Stimulated activated naive CD8-positive, alpha-beta T cell treated with anti-CD3 and anti-CD28 coated beads, Interleukin-15, Interleukin-2, amounts not matched to agents 100 U/mL and 50 U/mL, for 24 hours (primary cell): Measurements from ENCODE around the gene SLC2A5.
"Not testable (repeated sequence)": the region's sequence is repeated elsewhere in the genome, so short reads cannot be mapped to it uniquely, and the experiment has no call there.

ENCODE experiments used
- ATAC-seq: fragments of 150-1000 bp; cut with Tn5 transposase; one replicate; pipeline ENCODE4 v1.10.0; 2021
- DNase-seq: peaks from one replicate; pipeline ENCODE4 v3.0.0; 2021

SLC2A5 gene, protein sequence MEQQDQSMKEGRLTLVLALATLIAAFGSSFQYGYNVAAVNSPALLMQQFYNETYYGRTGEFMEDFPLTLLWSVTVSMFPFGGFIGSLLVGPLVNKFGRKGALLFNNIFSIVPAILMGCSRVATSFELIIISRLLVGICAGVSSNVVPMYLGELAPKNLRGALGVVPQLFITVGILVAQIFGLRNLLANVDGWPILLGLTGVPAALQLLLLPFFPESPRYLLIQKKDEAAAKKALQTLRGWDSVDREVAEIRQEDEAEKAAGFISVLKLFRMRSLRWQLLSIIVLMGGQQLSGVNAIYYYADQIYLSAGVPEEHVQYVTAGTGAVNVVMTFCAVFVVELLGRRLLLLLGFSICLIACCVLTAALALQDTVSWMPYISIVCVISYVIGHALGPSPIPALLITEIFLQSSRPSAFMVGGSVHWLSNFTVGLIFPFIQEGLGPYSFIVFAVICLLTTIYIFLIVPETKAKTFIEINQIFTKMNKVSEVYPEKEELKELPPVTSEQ

DNA sequence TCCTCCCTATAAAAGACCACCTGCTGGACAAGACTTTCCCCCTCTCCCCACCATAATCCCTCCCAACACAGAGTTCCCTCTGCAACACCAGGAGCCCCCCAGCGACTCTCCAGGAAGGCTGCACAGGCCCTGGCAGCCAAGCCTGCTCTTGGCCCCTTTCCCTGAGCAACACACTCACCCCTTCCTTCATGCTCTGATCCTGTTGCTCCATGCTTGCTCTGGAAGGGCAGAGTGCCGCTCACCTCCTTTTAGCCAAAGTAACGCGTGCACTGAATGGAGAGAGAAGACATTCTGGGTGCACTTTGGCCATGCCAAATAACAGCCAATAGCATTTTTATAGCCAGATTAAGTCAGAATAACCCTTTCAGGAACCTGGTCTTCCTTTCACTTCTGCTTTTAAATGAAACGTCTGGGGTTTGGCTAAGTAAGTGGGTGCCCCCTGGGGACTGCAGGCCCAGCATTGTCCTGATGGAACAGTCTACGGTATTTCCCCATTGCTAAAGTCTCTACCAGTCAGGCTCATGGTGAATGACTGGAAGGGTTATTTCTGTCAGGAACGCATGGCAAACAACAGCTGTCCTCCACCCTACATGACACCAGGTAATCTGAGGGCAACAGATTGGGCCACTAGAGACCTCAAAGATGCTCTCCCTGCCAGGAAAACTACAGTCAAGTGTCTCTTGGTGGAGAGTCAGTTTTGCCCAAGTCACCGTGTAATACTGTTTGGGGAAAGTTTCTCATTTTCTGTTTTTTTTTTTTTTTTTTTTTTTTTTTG is at the start of gene SLC2A5:
TSS of gene SLC2A5 (minus strand) at position 310 of the 775 bp plus-strand sequence. CDS start at position 211, 99 bp downstream.
- ATAC-seq (peak; percentile 58), DNase-seq (no peak)

DNA sequence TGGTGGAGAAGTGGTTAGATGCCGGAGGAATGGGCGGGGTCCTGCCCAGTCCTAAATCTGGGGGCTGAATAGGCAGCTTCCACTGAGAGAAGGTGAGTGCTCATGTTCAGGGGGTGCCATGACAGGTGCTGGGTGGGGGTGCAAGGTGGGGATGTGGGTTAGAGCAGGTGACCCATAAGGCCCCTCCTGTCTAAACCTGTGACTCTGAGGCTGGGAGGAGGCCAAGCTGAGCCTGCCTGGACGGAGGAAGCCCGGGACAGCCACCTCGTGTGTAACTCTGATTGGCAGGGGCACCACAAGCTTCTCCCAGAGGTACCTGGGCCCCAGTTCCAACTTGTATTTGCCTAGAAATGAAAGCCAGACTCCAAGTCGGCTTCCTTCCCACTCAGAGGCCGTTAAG is 48.8 kb upstream of the SLC2A5 start:
- DNase-seq = no peak

DNA sequence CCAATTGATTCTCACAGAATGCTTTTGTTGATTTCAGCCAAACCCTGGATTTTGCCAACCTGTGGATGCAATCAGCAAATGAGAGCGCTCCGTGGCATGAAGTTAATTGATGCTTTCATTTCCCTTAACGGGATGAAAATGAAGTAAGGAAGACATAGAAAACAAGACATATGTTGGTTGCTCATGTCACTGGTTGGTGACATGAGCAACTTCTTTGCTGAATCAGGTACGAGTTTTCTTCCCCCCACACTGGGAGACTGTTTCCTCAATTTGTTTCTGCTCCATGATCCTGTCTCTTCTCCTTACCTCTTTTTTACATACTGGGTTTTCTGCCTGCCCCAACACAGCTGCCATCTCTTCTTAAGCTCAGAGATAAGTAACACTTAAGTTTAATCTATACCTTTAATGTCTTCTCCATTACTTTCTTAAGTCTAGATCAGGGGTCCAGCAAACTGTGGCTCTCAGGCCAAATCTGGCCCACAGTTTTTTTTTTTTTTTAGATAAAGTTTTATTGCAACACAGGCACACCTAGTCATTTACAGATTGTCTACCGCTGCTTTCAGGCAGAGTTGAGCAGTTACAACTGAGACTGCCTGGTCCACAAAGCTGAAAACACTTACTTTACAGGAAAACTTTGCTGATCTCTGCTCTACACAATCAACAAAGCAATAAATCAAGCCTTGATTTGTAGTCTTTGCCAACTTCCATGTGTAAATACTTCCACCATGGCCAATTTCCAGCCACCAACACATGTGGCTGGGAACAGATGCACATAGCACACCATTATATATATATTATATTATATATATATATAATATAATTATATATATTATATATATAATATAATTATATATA is 46.1 kb upstream of the SLC2A5 start:
- ATAC-seq (no peak), DNase-seq (no peak)

More for the DNA sequence above, 48.8 kb upstream of the SLC2A5 start:
- ATAC-seq = no peak

DNA sequence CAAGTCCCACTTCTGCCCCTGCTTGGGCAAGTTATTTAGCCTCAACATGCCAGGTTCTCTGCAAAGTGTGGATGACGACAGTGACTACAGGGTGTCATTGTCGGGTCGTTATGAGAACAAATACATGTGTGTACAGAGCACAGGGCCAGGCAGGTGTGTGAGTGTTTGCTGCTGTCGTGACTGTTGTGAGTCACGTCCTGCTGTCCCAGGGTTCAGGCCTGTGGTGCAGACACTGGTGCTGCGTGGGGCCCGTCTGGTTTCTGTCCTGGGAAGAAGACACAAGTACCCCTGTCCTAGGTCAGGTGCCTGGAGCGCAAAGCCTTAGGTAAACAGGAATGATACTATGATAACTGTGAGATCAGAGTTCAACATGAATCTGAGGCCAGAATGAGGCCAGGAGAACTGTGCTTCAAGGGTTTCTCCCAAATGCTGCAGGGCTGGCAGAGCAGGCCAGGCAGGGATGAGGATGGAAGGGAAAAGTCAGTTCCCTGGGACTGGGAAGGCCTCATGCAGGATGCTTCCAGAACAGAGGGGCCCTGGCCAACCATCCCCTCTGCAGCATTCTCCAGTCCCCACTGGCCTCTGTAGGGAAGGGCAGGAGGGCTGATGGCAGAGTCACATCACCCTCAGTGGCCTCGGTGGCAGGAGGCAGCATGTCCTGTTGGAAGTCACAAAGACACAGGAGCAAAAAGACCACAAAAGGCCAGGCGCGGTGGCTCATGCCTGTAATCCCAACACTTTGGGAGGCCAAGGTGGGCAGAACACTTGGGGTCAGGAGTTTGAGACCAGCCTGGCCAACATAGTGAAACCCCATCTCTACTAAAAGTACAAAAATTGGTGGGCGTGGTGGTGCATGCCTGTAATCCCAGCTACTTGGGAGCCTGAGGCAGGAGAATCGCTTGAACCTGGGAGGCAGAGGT is 43.8 kb upstream of the SLC2A5 start:
- DNase-seq (no peak), ATAC-seq (no peak)

DNA sequence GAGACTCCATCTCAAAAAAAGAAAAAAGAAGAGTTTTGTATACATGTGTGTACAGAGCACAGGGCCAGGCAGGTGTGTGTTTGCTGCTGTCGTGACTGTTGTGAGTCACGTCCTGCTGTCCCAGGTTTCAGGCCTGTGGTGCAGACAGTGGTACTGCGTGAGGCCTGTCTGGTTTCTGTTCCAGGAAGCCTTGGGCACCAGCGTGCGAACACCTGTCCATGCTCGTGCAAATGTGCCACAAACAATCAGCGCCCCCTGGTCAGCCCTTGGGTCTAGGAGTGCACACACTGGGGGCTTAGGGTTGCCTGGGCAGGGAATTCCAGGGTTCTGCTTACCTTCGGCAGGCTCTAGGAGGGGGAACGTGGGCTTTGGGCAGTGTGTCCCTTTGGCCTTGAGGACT is 42.5 kb upstream of the SLC2A5 start:
- no peak for DNase-seq
- no peak for ATAC-seq

DNA sequence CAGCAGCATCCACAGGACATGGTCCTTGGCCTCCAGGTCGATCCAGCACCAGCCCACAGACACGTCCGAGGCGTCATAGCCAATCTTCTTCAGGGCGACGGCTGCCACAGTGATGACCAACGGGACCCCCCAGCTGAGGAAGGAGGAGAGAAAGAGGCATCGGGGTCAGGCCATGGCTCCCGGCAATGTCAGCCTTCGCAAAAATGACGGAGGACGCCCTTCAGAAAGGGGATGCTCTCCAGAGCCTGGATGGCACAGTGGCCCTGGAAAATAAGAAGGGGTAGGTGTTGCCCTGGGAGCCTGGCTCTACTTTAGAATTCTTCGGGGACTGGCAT is 41.9 kb upstream of the SLC2A5 start:
- ATAC-seq (no peak), DNase-seq (no peak)

DNA sequence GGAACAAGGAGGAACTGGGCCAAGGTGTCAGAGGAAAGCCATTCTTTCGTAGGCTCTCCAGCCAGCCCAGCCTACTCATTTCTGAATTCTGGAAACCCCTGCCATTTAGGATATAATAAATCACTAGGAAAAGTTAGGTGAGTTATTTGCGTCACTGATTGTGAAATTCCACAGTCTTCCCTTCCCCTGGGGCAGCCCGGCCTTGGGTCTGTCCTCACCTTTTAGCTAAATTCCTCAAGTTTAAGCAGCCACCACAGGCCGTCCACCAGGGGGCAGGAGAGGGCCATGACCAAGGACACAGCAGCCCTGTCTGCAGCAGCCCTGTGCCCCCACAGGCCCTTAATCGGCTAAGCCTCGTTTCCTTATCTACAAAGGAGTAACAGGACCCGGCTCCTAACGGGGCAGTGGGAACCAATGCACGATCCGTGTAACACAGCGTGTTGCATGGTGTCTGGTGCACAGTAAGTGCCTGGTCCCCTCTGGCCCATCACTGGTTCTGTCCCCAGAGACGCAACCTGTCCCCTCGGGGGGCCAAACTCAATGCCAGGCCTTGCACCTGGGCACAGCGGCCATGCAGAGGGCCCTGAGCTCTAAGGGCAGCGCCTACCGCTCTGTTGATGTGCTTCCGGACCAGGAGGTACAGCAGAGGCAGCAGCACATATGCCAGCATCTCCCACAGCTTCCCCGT is 41.4 kb upstream of the SLC2A5 start:
- DNase-seq (peak; percentile 93), ATAC-seq (peak; percentile 68)

DNA sequence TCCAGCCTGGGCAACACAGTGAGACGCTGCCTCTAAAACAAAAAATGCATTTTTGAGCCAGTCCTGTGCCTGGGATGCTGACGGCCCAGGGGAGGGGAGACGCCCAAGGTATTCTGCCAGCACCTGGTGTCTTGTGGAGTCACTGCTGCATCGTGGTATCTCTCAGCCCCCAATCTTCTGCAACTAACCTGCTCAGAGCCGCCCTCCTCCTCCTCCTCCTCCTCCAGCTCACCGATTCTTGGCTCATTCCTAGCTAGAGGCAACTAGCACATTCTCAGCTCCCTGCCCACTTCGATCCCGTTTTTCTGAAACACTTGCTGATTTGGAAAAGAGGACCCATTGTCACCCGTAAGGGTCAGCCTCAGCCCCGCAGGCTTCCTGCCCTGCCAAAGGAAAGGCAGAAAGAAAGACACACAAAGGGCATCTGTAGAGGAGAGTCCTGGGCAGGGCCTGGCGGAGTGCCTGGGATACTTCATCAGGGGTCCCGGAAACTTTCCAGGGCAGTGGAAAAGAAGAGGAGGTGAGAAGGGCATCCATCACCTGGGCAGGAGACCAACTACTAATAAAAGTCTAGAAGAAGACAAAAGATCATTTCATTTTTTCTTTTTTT is 38.7 kb upstream of the SLC2A5 start:
- DNase-seq = no peak
- no peak for ATAC-seq

DNA sequence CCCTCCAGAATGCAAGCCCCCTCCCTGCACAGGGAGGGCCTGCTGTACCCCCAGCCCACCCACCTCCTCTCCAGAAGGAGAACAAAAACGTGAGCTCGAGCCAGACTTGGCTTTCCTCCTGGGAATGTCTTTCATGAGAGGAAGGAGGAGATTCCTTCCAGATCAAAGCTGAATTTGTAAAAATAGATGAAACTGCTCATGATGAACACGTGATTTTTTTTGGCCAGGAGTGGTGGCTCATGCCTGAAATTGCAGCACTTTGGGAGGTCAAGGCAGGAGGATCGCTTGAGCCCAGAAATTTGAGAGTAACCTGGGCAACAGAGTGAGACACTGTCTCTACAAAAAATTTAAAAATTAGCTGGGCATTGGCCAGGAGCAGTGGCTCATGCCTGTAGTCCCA is 37.7 kb upstream of the SLC2A5 start:
- ATAC-seq = no peak
- no peak for DNase-seq

DNA sequence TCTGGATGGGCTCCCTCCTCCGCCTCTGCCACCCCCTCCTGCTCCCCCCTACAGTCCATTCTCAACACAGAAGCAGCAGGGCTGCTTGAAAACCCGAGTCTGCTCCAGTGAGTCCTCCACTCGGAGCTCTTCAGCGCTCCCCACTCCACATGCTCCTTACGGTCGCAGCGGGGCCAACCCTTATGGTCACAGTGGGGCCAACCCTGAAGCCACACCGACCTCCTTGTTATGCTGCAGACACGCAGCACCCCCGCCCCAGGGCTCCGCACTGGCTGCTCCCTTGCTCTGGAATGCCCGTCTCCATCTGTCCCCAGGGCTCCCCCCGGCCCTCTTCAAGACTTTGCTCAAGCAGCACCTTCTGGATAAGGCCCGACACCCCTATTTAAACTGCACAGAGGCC is 36.9 kb upstream of the SLC2A5 start:
- ATAC-seq (no peak), DNase-seq (no peak)

DNA sequence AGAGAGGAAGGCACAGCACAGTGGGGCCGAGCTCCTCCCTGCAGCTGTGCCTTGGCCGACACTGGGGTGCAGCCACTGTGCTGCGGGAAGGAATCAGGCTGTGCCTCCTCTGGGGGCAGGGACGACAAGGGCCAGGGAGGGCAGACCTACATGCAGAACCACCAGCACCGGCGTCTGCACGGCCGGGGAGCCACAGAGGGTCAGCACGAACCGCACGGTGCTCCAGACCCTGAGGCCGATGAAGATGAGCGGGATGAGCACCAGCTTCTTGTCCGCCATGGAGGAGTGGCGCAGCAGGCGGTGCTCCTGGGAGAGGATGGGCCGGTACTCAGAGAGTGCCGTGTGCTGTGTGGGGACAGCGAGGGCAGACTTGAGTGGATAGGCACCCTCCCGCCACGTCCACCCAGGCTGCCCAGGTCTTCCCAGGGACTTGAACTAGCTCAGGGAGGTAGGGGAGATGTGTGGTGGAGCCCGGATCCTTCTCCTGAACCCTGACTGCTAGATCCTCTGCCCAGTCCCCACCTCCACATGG is 36.0 kb upstream of the SLC2A5 start:
- DNase-seq (no peak), ATAC-seq (no peak)

DNA sequence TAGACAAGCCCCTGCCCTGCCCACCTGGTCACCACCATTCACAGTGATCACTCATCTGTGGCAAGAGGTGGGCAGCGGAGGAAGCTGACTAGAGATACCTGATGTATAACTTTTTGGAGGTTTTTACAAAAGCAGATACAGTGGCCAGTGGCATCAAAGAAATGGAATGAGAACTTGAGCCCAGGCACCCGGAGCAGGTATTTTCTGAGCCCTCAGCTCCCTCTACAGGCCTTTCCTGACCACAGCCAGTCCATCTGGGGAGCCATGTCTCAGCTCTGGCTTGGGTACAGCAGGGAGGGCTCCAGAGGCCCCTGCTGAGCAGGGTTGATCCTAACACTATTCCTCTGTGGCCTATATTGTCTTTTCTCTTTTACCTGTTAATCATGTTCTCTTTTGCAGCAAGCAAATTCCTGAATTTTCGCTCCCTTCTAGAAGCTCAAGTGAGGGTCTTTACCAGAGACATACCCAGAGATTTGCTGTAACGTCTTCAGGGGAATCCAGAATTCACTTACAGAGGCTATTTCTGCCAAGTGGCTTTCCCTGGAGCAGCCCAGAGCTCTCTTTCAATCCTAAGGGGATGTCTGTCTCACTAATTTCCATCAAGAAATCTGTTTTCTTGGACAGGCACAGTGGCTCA is 32.2 kb upstream of the SLC2A5 start:
- peak; percentile 30 for ATAC-seq
- peak; percentile 24 for DNase-seq

DNA sequence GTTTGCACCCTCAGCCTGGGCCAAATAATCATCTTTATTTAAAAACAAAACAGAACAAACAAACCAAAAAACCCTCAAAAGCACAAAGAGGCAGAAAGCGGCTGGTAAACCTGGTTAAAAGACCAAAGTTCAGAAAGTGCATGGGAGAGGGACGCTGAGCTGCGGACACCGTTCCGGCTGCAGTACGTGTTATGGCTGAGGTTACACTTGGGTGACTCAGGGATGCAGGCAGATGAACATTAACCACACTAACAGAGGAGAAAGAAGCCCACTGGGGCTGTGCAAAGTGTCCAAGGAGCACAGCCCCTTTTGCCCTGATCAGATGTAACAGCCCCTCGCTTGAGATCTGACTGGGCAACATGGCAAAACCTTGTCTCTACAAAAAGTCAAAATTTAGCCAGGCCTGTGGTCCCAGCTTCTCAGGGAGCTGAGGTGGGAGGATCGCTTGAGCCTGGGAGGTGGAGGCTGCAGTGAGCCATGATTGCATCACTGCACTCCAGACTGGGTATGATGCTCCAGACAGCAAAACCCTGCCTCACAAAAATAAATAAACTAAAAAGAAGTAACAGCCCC is 31.1 kb upstream of the SLC2A5 start:
- DNase-seq = no peak

DNA sequence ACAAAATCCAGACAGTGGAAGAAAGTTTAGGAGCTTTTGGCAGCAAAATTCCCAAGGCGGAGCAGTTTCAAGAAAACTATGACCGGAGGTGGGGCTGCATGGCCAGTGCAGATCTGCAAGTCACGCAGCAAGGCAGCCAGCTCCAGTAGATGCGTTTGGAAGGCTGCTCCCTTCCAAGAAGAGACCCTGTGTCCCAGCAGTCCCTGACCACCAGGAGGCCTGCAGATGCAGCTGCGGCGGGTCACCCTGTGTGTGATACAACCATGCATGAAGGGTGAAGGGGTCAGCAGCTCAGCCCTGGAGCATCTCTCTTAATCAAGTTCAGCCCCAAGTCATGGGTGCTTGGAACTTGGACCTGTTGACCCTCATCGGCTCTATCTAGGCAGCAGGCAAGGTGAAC is 30.1 kb upstream of the SLC2A5 start:
- ATAC-seq (no peak), DNase-seq (no peak)

More for the DNA sequence above, 31.1 kb upstream of the SLC2A5 start:
- ATAC-seq = no peak

DNA sequence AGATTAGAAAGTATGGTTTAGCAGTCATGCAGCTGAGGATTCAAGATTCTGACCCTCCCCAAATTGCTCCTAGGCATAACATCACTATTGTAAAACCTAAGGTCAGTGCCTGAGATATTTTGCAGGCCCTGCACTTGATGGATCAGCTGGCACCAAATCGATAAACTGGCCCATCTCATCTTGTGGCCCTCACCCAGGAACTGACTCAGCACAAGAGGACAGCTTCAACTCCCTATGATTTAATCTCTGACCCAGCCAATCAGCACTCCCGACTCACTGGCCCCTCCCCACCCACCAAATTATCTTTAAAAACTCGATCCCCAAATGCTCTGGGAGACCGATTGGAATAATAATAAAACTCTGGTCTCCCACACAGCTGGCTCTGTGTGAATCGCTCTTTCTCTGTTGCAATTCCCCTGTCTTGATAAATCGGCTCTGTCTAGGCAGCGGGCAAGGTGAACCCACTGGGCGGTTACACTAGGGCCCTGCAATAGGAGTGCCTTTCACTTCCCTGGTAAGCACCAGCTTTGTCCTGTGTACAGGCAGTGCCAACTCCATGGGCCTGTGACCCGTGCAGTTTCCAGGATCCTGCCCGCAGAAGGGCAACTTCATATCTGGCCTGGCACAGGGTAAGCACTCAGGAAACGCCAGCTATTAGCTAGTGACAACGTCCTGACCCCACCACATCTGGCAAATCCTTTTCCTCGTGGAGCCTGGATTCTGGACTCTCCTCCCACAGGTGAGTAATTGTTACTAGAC is 28.7 kb upstream of the SLC2A5 start:
- ATAC-seq = no peak

DNA sequence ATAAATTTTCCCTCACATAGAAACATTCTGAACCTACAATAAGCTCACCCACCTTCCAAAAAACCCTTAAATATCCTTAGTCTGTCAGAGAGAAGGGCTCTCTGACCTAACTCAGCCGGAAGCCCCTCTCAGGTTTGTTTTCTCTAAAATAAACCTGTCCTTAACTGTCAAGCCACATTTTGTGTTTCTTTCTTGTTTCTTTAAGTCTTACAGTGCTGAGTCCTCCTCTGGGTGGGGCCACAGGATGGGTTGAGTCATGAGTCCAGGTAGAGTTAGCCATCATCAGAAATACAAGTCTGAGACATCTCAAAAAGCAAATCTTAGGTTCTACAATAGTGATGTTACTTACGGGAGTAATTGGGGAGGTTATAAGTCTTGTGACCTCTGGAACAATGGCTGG is 26.4 kb upstream of the SLC2A5 start:
- DNase-seq = no peak
- no peak for ATAC-seq

More for the DNA sequence above, 28.7 kb upstream of the SLC2A5 start:
- no peak for DNase-seq

DNA sequence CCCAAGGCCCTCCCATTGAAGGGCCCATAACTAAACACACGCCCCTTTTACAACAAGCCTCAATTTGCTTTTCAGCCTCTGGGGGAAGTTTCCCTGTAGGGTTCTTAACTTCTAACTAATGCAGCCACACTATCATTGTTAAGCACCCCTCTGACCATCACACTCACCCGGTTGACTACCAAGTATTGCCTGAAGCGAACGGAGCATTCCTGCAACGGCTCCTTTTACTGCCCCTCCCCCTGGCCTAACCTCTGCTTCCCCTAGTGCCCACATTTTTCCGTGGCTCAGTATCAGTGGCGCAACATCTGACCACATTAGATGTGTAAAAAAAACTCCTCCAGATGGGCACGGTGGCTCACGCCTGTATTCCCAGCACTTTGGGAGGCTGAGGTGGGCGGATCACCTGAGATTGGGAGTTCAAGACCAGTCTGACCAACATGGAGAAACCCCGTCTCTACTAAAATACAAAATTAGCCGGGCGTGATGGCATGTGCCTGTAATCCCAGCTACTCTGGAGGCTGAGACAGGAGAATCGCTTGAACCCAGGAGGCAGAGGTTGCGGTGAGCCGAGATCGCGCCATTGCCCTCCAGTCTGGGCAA is 24.7 kb upstream of the SLC2A5 start:
- not testable (repeated sequence) for DNase-seq, ATAC-seq

DNA sequence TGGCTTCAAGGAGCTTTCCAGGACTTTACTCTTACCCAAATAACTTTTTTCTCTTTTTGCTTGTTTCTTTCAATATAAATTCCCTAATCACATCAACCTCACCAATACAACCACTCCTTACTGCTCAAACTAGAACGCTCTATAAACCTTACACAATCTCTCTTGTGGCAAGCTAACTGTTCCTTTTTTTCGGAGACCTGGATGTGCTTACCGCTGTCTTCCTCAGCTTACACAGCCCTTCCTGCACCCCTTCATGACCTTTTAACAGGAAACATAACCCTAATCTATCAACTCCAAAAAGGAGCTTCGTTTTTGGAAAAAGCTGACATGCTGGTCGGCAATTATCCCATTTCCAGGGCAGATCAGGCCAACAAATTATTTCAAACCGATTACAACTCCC is 24.1 kb upstream of the SLC2A5 start:
- no peak for DNase-seq
- no peak for ATAC-seq
